GM19324 (cell line): ENCODE data around the gene SH3BP2.

Experiments
- ATAC-seq: cut with Tn5 transposase; IDR thresholded peaks from one replicate; pipeline ENCODE4 v1.9.1; 2021; ENCODE audit warnings: mild to moderate bottlenecking, moderate library complexity; ENCODE audit not compliant: unreplicated experiment, low FRiP score

Gene SH3BP2

GRCh38 chr4:2830632-2831610 lies 38.0 kb downstream of the SH3BP2 start:
- ATAC-seq: no peak

- no peak for ATAC-seq
These were observed 38.9 kb downstream of the SH3BP2 start for GRCh38 chr4:2831611-2832308.

- ATAC-seq: no peak
These were observed 39.6 kb downstream of the SH3BP2 start for GRCh38 chr4:2832309-2832980.

GRCh38 chr4:2832981-2833670 lies 40.2 kb downstream of the SH3BP2 start:
- ATAC-seq: no peak

GRCh38 chr4:2833671-2834000 lies 40.8 kb downstream of the SH3BP2 start:
- ATAC-seq: no peak

- ATAC-seq: no peak
These were observed 41.4 kb downstream of the SH3BP2 start for GRCh38 chr4:2834001-2834921.

- no peak for ATAC-seq
These were observed 43.1 kb downstream of the SH3BP2 start for GRCh38 chr4:2835978-2836377.

GRCh38 chr4:2836391-2836859 lies 43.5 kb downstream of the SH3BP2 start:
- ATAC-seq: no peak

- ATAC-seq: no peak
These were observed 44.4 kb downstream of the SH3BP2 start for GRCh38 chr4:2837110-2837903.

GRCh38 chr4:2837904-2838496 lies 45.1 kb downstream of the SH3BP2 start:
- no peak for ATAC-seq

GRCh38 chr4:2839060-2839459 lies 46.2 kb downstream of the SH3BP2 start:
- no peak for ATAC-seq

- ATAC-seq: no peak
These were observed 49.9 kb downstream of the SH3BP2 start for GRCh38 chr4:2842687-2843262.

GRCh38 chr4:2843263-2843940 lies 50.5 kb downstream of the SH3BP2 start, which contains the start of gene ADD1:
ADD1 (plus strand) TSS chr4:2843844; CDS start chr4:2875916, 32,072 bp downstream.
- ATAC-seq: peak; percentile 91

GRCh38 chr4:2843941-2844584 lies 51.2 kb downstream of the SH3BP2 start:
- no peak for ATAC-seq

GRCh38 chr4:2846172-2846571 lies 53.3 kb downstream of the SH3BP2 start:
- no peak for ATAC-seq

- no peak for ATAC-seq
These were observed 54.5 kb downstream of the SH3BP2 start for GRCh38 chr4:2847302-2847871.
